Psoas muscle (tissue), 8 donors: ENCODE measurements around the gene NT5C1A. TPM values are rescaled to one million over a fixed set of nuclear protein-coding genes. Genes with fewer than 3 reads are reported as not detected.

Source experiments
- ATAC-seq, 4 donors: fragments of 200-7000 bp; cut with Tn5 transposase; one replicate each; pipeline ENCODE4 v1.9.1; 2020; ENCODE audit warnings: moderate library complexity in 3 of 4, mild to moderate bottlenecking in 2 of 4
- DNase-seq, 2 donors: peaks; one replicate each; pipeline ENCODE4 v3.0.0-alpha.2; 2020
- H3K27ac ChIP-seq: fragments of 200-600 bp; one replicate; pipeline ENCODE4 v1.8.0; 2022
- H3K27me3 ChIP-seq, 3 donors: fragments of 200-600 bp in 1 of 3; one replicate each; pipeline versions ENCODE4 v1.6.1 to v1.8.0; 2013 to 2022; ENCODE audit warnings: low read length in 2 of 3, mild to moderate bottlenecking in 2 of 3, moderate library complexity in 1 of 3; ENCODE audit not compliant: insufficient read depth in 3 of 3
- H3K36me3 ChIP-seq, 2 donors: fragments of 200-600 bp in 1 of 2; one replicate each; pipeline versions ENCODE4 v1.6.1 to v1.8.0; 2013 to 2022; ENCODE audit warnings: low read depth in 1 of 2, mild to moderate bottlenecking in 1 of 2, moderate library complexity in 1 of 2; ENCODE audit not compliant: insufficient read depth in 1 of 2
- H3K4me1 ChIP-seq: fragments of 200-600 bp; one replicate; pipeline ENCODE4 v1.8.0; 2022
- H3K4me3 ChIP-seq: fragments of 200-600 bp; one replicate; pipeline ENCODE4 v1.8.0; 2022; ENCODE audit warnings: mild to moderate bottlenecking
- H3K9me3 ChIP-seq: fragments of 200-600 bp; one replicate; pipeline ENCODE4 v1.8.0; 2022
- CTCF ChIP-seq: fragments of 200-600 bp; IDR thresholded peaks from one replicate; pipeline ENCODE4 v1.8.0; 2022; ENCODE audit warnings: antibody characterized with exemption
- WGBS, 3 donors: extraction: QIAGEN DNeasy Blood & Tissue Kit; methylation state at CpG; one replicate each; pipeline versions ENCODE4 v1.1.6 to v1.1.7; 2013; 5-methylcytosine and 5-hydroxymethylcytosine counted together
- intact Hi-C, 2 donors: fragments of 100-400 bp; cut with DNase I; formaldehyde crosslinking; loops; one replicate each; pipeline versions ENCODE4 v1.11.0 to v1.14.2; 2022
- polyA plus RNA-seq, 3 donors: library from polyadenylated mRNA; stranded (reverse); fragments of 200-250 nt; gene quantifications; one replicate each; pipeline ENCODE4 v1.2.3, GENCODE V29; 2013
- total RNA-seq, 4 donors: library from RNA; stranded (reverse); fragmentation: NEBNext Ultra II Directional in 2 of 4; extraction: Animal tissue kit (Norgen Biotek cat#: 25700) in 2 of 4; gene quantifications; one replicate each; pipeline versions ENCODE4 v1.2.1 to v1.2.4, GENCODE V29; 2021 to 2023
- donor health status: healthy with polysubstance abuse.
- donor health status: DM: no; HTN: no; CAD: no; lungs with moderate emphysema.
- donor health status: Bipolar disorder and iron deficiency.
- donor health status: healthy.
- donor health status: DM: yes; HTN: yes; CAD: no.
- donor health status: DM: no; HTN: no; CAD: no.
- donor health status: DM: no; HTN: no; CAD: no.
- donor health status: DM: yes; HTN: yes; CAD: no.

The NT5C1A gene
- total and polyA plus RNA-seq, 7 donors: 1.2 to 112 (median 35.0) TPM

GRCh38 chr1:39666772-39667171 lies 5.1 kb downstream of the NT5C1A start:
- ATAC-seq: no peak
- H3K27me3 ChIP-seq: no peaks in the 10 kb centered on the region

GRCh38 chr1:39663559-39663958 lies 8.3 kb downstream of the NT5C1A start:
- H3K9me3 ChIP-seq: no peaks in the 10 kb centered on the region
- no peaks in the 10 kb centered on the region for H3K27me3 ChIP-seq
- ATAC-seq: no peak
- DNase-seq: no peak
- intact Hi-C loops: no loop called here
- H3K4me1 ChIP-seq: peaks cover 15% of the 10 kb centered on the region
- peaks cover 0 to 57% of the 10 kb centered on the region in 2 donors for H3K36me3 ChIP-seq
- no peak overlapping the region for H3K27ac ChIP-seq
- WGBS, 3 donors: 80 to 89% (median 80%) methylated on average over 8 of the region's 8 CpGs
- H3K4me3 ChIP-seq: no peak overlapping the region
- TF ChIP-seq CTCF: no peak

More at GRCh38 chr1:39666772-39667171, 5.1 kb downstream of the NT5C1A start:
- Histone ChIP-seq H3K4me3 (no peak overlapping the region), H3K27ac (no peak overlapping the region), H3K9me3 (no peaks in the 10 kb centered on the region), H3K36me3 (peaks cover 0 to 28% of the 10 kb centered on the region in 2 donors), H3K4me1 (peaks cover 38% of the 10 kb centered on the region)
- no peak for TF ChIP-seq CTCF
- DNase-seq: no peak
- WGBS, 3 donors: 88 to 93% (median 91%) methylated on average over 3 of the region's 3 CpGs
- intact Hi-C loops: no loop called here

- Histone ChIP-seq H3K36me3 (peaks cover 0 to 62% of the 10 kb centered on the region in 2 donors), H3K27me3 (no peaks in the 10 kb centered on the region), H3K27ac (no peak overlapping the region), H3K4me1 (peaks cover 8% of the 10 kb centered on the region), H3K4me3 (no peak overlapping the region), H3K9me3 (no peaks in the 10 kb centered on the region)
- TF ChIP-seq CTCF: no peak
- ATAC-seq (no peak), DNase-seq (no peak)
- WGBS, 3 donors: 85 to 100% (median 89%) methylated on average over 1 of the region's 1 CpG
- intact Hi-C loops: no loop called here
Observed at GRCh38 chr1:39662861-39663260, 9.0 kb downstream of the NT5C1A start.

GRCh38 chr1:39659538-39659937 lies 12.4 kb downstream of the NT5C1A start:
- intact Hi-C loops: loop anchor here in 1 of 2 donors (5.0 kb wide), 2 partner anchors 38 to 58 kb away; no protein-coding TSS in a partner anchor
- H3K27ac ChIP-seq: no peak overlapping the region
- no peak overlapping the region for H3K4me3 ChIP-seq
- H3K36me3 ChIP-seq: peaks cover 0 to 51% of the 10 kb centered on the region in 2 donors
- DNase-seq: no peak
- H3K27me3 ChIP-seq: no peaks in the 10 kb centered on the region
- no peaks in the 10 kb centered on the region for H3K9me3 ChIP-seq
- ATAC-seq: no peak
- H3K4me1 ChIP-seq: no peaks in the 10 kb centered on the region
- TF ChIP-seq CTCF: no peak
- 77 to 82% (median 81%) methylated on average over 5 of the region's 5 CpGs for WGBS, 3 donors

- TF ChIP-seq CTCF: no peak
- peaks cover 0 to 51% of the 10 kb centered on the region in 2 donors for H3K36me3 ChIP-seq
- H3K9me3 ChIP-seq: no peaks in the 10 kb centered on the region
- H3K27me3 ChIP-seq: no peaks in the 10 kb centered on the region
- DNase-seq (no peak), ATAC-seq (no peak)
- WGBS, 3 donors: 92 to 95% (median 94%) methylated on average over 12 of the region's 12 CpGs
- no peaks in the 10 kb centered on the region for H3K4me1 ChIP-seq
- intact Hi-C loops: loop anchor here in 1 of 2 donors (5.0 kb wide), 2 partner anchors 38 to 58 kb away; no protein-coding TSS in a partner anchor
- no peak overlapping the region for H3K4me3 ChIP-seq
- H3K27ac ChIP-seq: no peak overlapping the region
Observed at GRCh38 chr1:39659110-39659509, 12.8 kb downstream of the NT5C1A start.
